AG09309 (cell line): ENCODE results near the gene SPDYC.
"Not testable (repeated sequence)": the region's sequence is repeated elsewhere in the genome, so short reads cannot be mapped to it uniquely, and the experiment has no call there.

Experiments used
- DNase-seq: peaks from one replicate; pipeline ENCODE4 v3.0.0-alpha.2; 2010; ENCODE audit warnings: low read depth
- H3K4me3 ChIP-seq: 2 replicates; pipeline ENCODE4 v1.5.1; 2011; ENCODE audit warnings: mild to moderate bottlenecking, low read depth, low read length, moderate library complexity; ENCODE audit not compliant: control insufficient read depth
- TF ChIP-seq, protein P1 (sequence below): IDR thresholded peaks from 2 replicates; pipeline ENCODE4 v1.5.1; 2011; ENCODE audit warnings: mild to moderate bottlenecking, low read depth, low read length, inconsistent platforms; ENCODE audit not compliant: insufficient read depth, control insufficient read depth; ENCODE audit errors: missing control alignments

The SPDYC gene

DNA sequence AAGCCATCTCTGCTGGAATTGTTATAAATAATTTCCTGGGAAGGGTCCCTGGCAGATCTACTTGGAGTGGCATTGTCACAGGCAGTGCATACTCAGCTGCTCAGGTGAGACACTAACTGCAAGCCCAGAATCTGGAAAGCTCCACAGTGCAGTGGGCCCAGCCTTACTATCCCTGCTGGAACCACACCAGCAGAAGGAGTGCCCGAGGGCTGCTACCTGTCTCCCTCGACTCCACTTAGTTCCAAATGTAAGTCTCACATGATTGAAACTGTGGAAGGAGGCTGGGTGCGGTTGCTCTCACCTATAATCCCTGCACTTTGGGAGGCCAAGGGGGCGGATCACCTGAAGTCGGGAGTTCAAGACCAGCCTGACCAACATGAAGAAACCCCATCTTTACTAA is 21.4 kb upstream of the SPDYC start:
- DNase-seq, result no peak
- H3K4me3 ChIP-seq, result no peak overlapping the region
- TF ChIP-seq, protein P1, sequence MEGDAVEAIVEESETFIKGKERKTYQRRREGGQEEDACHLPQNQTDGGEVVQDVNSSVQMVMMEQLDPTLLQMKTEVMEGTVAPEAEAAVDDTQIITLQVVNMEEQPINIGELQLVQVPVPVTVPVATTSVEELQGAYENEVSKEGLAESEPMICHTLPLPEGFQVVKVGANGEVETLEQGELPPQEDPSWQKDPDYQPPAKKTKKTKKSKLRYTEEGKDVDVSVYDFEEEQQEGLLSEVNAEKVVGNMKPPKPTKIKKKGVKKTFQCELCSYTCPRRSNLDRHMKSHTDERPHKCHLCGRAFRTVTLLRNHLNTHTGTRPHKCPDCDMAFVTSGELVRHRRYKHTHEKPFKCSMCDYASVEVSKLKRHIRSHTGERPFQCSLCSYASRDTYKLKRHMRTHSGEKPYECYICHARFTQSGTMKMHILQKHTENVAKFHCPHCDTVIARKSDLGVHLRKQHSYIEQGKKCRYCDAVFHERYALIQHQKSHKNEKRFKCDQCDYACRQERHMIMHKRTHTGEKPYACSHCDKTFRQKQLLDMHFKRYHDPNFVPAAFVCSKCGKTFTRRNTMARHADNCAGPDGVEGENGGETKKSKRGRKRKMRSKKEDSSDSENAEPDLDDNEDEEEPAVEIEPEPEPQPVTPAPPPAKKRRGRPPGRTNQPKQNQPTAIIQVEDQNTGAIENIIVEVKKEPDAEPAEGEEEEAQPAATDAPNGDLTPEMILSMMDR, result no peak

DNA sequence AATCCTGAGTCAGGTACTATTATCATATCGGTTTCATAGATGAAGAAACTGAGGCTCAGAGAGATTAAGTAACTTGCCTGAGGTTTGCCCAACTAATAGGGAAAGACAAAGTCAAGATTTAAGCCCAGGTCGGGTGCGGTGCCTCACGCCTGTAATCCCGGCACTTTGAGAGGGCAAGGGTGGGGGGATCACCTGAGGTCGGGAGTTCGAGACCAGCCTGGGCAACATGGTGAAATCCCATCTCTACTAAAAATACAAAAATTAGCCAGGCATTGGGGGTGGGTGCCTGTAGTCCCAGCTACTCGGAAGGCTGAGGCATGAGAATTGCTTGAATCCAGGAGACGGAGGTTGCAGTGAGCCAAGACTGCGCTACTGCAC is 19.9 kb upstream of the SPDYC start:
- not testable (repeated sequence) for H3K4me3 ChIP-seq, DNase-seq

DNA sequence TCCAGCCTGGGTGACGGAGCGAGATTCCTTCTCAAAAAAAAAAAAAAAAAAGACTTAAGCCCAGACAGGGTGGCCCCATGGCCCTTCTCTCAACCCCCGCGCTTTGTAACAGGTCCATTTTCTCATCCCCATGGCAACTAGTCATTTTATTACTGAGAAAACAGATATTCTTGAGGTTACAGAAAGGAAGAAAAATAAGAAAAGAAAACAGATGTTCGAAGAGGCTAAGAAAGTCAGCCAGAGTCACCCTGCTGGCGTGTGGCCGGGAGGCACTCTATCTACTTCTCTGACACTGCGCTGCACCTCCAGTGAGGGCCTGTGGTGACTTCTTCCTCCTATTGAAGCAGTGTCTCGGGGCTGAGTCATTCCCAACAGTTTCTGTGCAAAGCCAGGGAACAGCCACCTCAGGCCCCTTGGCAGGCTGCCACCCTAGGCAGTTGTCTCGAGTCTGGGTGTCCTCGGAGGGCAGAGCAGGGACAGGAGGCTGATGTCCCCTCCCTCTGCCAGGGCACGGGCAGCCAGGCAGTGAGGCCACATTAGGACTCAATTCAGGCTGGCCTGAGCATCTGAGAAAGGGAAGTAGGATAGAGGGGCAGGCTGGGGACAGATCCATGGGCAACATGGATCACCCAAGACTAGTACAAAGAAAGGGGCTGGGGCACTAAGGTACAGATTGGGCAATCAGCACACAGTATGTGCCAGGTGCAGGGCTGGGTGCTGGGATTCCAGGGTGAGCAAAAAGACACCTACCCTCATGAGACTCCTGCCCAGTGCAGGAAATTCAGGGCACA is 19.3 kb upstream of the SPDYC start:
- no peak overlapping the region for H3K4me3 ChIP-seq
- TF ChIP-seq, protein P1, result no peak
- DNase-seq, result peak; percentile 44

DNA sequence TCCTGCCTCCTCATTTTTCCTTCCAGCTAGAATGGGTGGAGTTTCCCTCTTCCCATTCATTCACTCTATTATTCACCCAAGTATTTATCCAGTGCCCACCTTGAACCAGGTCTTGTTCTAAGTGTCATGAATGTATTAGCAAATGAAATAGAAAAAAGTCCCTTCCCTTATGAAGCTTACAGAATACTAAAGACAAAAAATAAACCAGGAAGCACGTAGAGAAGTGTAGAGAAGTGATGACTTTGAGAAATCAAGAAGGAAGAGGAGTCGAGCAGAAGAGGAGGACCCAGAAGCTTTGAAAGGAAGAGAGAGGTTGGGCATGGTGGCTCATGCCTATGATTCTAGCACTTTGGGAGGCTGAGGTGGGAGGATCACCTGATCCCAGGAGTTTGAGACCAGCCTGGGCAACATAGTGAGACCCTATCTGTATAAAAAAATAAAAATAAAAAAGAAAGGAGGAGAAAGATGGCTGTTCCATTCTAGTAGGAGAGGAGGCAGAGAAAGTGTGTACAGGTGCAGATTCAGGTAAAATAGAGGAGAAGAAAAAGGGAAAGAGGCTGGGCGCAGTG is 18.6 kb upstream of the SPDYC start:
- DNase-seq, result no peak
- H3K4me3 ChIP-seq, result no peak overlapping the region
- TF ChIP-seq, protein P1, result no peak

DNA sequence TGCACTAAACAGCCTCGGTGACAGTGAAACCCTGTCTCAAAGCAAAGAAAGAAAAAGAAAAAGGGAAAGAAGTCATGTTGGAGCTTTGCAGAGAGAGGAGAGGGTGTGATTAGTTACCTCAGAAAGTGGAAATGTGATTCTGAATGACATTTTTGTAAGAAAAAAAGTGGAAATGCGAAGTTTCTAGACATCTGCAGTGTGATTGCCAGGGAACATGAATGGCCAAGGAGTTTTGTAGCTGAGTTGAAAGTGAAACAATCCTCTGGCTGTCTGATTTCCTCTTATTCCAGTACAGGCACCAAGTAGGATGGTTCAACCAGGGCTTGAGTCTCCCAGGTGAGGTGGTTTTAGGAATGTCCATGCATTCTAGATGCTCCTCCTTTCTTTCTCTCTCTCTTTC is 17.9 kb upstream of the SPDYC start:
- DNase-seq, result no peak
- no peak overlapping the region for H3K4me3 ChIP-seq
- TF ChIP-seq, protein P1, result no peak

DNA sequence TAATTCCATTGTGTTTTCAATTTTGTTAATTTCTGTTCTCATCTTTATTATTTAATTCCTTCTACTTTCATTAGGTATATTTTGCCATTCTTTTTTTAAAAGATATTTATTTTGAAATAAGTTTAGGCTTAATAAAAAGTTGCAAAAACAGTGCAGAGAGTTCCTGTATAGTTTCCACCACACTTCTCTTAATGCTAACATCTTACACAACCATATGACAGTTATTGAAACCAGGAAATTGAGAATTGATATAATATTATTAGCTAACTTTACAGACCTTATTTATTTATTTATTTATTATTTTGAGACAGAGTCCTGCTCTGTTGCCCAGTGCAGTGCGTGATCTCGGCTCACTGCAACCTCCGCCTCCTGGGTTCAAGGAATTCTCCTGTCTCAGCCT is 13.8 kb upstream of the SPDYC start:
- TF ChIP-seq, protein P1, result no peak
- H3K4me3 ChIP-seq, result no peak overlapping the region
- no peak for DNase-seq

DNA sequence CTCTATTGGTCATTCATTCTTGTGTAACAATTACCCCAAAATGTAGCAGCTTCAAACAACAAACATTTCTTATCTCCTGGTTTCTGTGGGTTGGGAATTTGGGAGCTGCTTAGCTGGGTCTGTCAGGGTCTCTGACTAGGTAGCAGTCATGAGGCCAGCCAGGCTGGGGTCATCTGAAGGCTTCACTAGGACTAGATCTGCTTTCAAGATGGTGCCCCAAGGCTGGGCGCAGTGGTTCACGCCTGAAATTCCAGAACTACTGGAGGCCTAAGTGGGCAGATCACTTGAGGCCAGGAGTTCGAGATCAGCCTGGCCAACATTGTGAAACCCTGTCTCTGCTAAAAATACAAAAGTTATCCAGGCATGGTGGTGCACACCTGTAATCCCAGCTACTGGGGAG is 13.1 kb upstream of the SPDYC start:
- DNase-seq, result no peak
- TF ChIP-seq, protein P1, result no peak
- no peak overlapping the region for H3K4me3 ChIP-seq
